Pancreas (tissue), 10 donors: ENCODE measurements around the gene RNASE11. TPM values are rescaled to one million over a fixed set of nuclear protein-coding genes. Genes with fewer than 3 reads are reported as not detected.

Experiments used
- ATAC-seq, 4 donors: fragments of 200-7000 bp; cut with Tn5 transposase; one replicate each; pipeline versions ENCODE4 v1.8.0 to v1.9.1; 2020; ENCODE audit warnings: mild to moderate bottlenecking in 4 of 4, moderate library complexity in 4 of 4
- DNase-seq, 6 donors: peaks; one replicate each; pipeline ENCODE4 v3.0.0-alpha.2; 2020
- FAIRE-seq: peaks from 2 replicates; lab custom pipeline; 2012; peaks lifted over from hg19 to GRCh38; lab: Jason Lieb, UNC
- H3K27ac ChIP-seq, 4 donors: fragments of 200-600 bp; sonication (generic); 1 replicate in 3 of 4; 2 replicates in 1 of 4; pipeline versions ENCODE4 v1.5.0 to v1.8.0; 2020
- H3K27me3 ChIP-seq, 4 donors: fragments of 200-600 bp; one replicate each; pipeline ENCODE4 v1.8.0; 2021
- H3K36me3 ChIP-seq, 3 donors: fragments of 200-600 bp; sonication (generic) in 1 of 3; one replicate each; pipeline versions ENCODE4 v1.5.0 to v1.8.0; 2020 to 2021
- H3K4me1 ChIP-seq, 3 donors: fragments of 200-600 bp; one replicate each; pipeline ENCODE4 v1.8.0; 2021
- H3K4me3 ChIP-seq, 4 donors: fragments of 200-600 bp; sonication (generic) in 2 of 4; one replicate each; pipeline versions ENCODE4 v1.5.0 to v1.8.0; 2020 to 2021
- H3K9me3 ChIP-seq, 4 donors: fragments of 200-600 bp; one replicate each; pipeline ENCODE4 v1.8.0; 2021
- CTCF ChIP-seq, 4 donors: fragments of 200-600 bp; sonication (generic) in 3 of 4; IDR thresholded peaks; one replicate each; pipeline versions ENCODE4 v1.5.0 to v1.8.0; 2021; ENCODE audit warnings: antibody characterized with exemption in 4 of 4
- WGBS, 2 donors: extraction: QIAGEN DNeasy Blood & Tissue Kit; methylation state at CpG; one replicate each; pipeline ENCODE4 v1.1.7; 2013; 5-methylcytosine and 5-hydroxymethylcytosine counted together
- intact Hi-C, 3 donors: fragments of 100-400 bp; cut with DNase I; formaldehyde crosslinking; loops; one replicate each; pipeline versions ENCODE4 v1.11.1 to v1.14.2; 2022
- polyA plus RNA-seq, 2 donors: library from polyadenylated mRNA; stranded (reverse); fragments of 200-250 nt; gene quantifications; one replicate each; pipeline ENCODE4 v1.2.3, GENCODE V29; 2013
- total RNA-seq, 6 donors: library from RNA; stranded (reverse); fragmentation: NEBNext Ultra II Directional in 4 of 6; extraction: Animal tissue kit (Norgen Biotek cat#: 25700) in 4 of 6; gene quantifications; one replicate each; pipeline versions ENCODE4 v1.2.1 to v1.2.4, GENCODE V29; 2021 to 2023
- donor health status: healthy with polysubstance abuse.
- donor health status: DM: no; HTN: no; CAD: no; lungs with moderate emphysema.
- donor health status: DM: no; HTN: no; CAD: no.
- donor health status: control.
- donor health status: control.
- donor health status: Bipolar disorder and iron deficiency.
- donor health status: DM: yes; HTN: yes; CAD: no.
- donor health status: DM: no; HTN: no; CAD: no.
- donor health status: DM: no; HTN: no; CAD: no.
- donor health status: DM: yes; HTN: yes; CAD: no.

Gene RNASE11
- total and polyA plus RNA-seq, 8 donors = not detected

DNA sequence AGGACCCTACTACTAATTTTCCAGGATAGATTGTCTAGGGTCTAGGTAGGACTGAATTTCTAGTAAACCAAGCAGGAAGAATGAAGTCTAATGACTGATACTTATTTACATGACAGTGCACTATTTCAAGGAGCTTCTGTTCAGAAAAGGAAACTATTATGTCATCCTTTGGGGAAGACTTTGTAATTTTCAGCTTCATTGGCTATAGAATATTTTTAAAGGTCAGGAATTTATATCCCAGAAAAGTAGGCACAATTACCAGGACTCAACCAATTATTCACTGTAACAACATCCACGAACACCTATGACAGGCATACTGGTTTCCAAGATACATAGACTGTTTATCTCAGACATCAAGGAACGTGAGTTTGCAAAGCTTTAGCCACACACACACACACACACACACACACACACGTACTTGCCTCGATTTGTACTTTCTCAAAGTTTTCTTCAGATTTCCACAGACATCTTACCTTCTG lies 30.5 kb upstream of the RNASE11 start:
- Histone ChIP-seq H3K27me3 (no peaks in the 10 kb centered on the region), H3K9me3 (no peaks in the 10 kb centered on the region), H3K27ac (no peak overlapping the region), H3K4me3 (no peak overlapping the region), H3K4me1 (peaks cover 0 to 7% (median 0%) of the 10 kb centered on the region in 3 donors), H3K36me3 (no peaks in the 10 kb centered on the region)
- intact Hi-C loops = loop anchor here in 1 of 3 donors (10.0 kb wide), 1 partner anchor 66 kb away; the partner anchor contains the start of genes ANG and RNASE4
- FAIRE-seq (no peak), DNase-seq (no peak), ATAC-seq (no peak)
- no peak for TF ChIP-seq CTCF (IDR thresholded peaks at IDR 0.05)
- WGBS, 2 donors = 20 to 33% methylated on average over 4 of the region's 4 CpGs

DNA sequence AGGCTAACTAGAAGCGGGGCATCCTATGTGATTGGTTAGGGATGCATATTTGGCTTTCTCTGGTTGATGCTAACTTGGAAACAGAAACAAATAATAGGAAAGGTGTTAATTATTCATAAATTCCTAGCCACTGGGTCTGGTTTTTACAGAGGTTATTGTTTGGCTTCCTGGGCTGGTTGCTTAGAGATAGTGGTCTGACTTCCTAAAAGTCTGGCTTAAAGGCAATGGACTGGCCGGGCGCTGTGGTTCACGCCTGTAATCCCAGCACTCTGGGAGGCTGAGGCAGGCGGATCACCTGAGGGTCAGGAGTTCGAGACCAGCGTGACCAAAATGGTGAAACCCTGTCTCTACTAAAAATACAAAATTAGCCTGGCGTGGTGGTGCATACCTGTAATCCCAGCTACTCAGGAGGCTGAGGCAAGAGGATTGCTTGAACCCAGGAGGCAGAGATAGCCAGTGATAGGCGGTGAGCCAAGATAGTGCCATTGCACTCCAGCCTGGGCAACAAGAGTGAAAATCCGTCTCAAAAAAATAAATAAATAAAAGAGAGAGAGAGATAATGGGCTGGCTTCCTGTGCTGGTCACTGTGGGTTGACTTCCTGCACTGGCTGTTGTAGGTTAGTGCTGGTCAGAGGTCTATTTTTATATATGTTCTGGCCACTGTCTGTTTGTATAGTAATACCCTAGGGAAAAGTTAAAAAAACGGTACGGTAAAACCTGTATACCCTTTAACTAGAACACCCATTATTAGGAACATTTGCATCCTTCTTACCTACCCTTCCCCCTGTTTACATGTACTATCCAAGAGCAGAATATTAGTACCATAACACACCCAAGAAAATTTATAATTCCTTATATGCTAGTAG lies 29.6 kb upstream of the RNASE11 start:
- DNase-seq (no peak), FAIRE-seq (no peak), ATAC-seq (no peak)
- intact Hi-C loops = loop anchor here in 1 of 3 donors (10.0 kb wide), 1 partner anchor 67 kb away; the partner anchor contains the start of genes ANG and RNASE4
- Histone ChIP-seq H3K4me1 (peaks cover 0 to 7% (median 0%) of the 10 kb centered on the region in 3 donors), H3K9me3 (no peaks in the 10 kb centered on the region), H3K27ac (no peak overlapping the region), H3K27me3 (no peaks in the 10 kb centered on the region), H3K4me3 (no peak overlapping the region), H3K36me3 (no peaks in the 10 kb centered on the region)
- no peak for TF ChIP-seq CTCF (IDR thresholded peaks at IDR 0.05)
- WGBS, 2 donors = 74 to 77% methylated on average over 12 of the region's 12 CpGs

- no peak for TF ChIP-seq CTCF (IDR thresholded peaks at IDR 0.05)
- intact Hi-C loops = loop anchor here in 1 of 3 donors (10.0 kb wide), 1 partner anchor 69 kb away; the partner anchor contains the start of genes ANG and RNASE4
- no peak for ATAC-seq
These were observed 28.2 kb upstream of the RNASE11 start for GRCh38 chr14:20615996-20616395.

DNA sequence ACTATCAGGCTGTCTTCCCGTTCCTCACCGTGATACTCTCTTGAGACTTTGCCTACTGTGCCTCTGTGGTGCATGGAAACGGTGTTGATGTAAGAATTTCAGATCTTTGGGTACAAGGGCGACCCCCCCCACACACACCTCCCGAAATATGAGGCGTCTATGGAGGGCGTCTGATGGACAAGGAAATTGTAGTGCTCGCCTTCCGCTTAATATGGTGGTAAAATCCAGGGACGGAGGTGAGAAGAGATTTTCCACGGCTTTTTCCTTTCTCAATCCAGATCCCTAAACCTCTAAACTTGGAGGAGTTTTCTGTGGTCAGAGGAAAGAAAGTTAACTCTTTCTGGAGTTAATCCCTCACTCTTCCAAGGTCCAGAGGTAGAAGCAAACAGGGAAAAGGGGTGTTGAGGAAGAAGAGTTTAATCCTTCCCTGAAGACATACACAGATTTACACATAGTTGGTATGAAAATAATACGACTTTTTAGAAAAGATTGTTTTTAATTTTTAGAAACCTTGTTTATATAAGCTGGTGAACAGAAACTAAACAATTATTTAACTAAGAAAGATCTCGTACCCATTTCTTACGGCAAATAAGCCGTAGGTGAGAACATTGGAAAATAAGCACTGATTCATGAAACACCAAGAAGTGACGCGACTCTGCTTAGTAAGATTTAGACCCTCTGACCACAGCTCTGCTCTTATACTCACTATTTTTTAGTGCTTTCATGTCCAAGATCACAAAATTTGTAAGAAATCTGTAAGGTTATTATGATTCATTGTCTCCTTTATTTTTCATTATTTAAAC lies 26.4 kb upstream of the RNASE11 start:
- no peak for FAIRE-seq
- ATAC-seq = no peak
- peaks cover 0 to 8% (median 6%) of the 10 kb centered on the region in 3 donors for H3K4me1 ChIP-seq
- no peaks in the 10 kb centered on the region for H3K9me3 ChIP-seq
- DNase-seq = peak in 1 of 6 donors; percentile 39
- intact Hi-C loops = loop anchor here in 1 of 3 donors (10.0 kb wide), 1 partner anchor 71 kb away; the partner anchor contains the start of genes ANG and RNASE4
- H3K4me3 ChIP-seq = peak overlapping the region in 3 of 4 donors; percentile 13 to 50 (median 36)
- peak overlapping the region in 3 of 4 donors; percentile 6 to 75 (median 67) for H3K27ac ChIP-seq
- TF ChIP-seq CTCF (IDR thresholded peaks at IDR 0.05) = no peak
- 15 to 16% methylated on average over 17 of the region's 17 CpGs for WGBS, 2 donors
- no peaks in the 10 kb centered on the region for H3K36me3 ChIP-seq
- H3K27me3 ChIP-seq = no peaks in the 10 kb centered on the region

More at GRCh38 chr14:20615996-20616395, 28.2 kb upstream of the RNASE11 start:
- Histone ChIP-seq H3K27me3 (no peaks in the 10 kb centered on the region), H3K4me3 (no peak overlapping the region), H3K9me3 (no peaks in the 10 kb centered on the region), H3K27ac (no peak overlapping the region), H3K4me1 (peaks cover 0 to 4% (median 0%) of the 10 kb centered on the region in 3 donors), H3K36me3 (no peaks in the 10 kb centered on the region)
- FAIRE-seq (no peak), DNase-seq (no peak)
- WGBS, 2 donors = 69 to 73% methylated on average over 5 of the region's 5 CpGs
